ENCODE measurements around the gene VWA8. TPM values are rescaled to one million over a fixed set of nuclear protein-coding genes. Genes with fewer than 3 reads are reported as not detected.

VWA8 gene
- total and polyA plus RNA-seq, 2 of the 13 experiments (the other 11 are each of a cell fraction or from before 2014, with no cell fraction given), result 9.1 to 17.3 TPM

DNA sequence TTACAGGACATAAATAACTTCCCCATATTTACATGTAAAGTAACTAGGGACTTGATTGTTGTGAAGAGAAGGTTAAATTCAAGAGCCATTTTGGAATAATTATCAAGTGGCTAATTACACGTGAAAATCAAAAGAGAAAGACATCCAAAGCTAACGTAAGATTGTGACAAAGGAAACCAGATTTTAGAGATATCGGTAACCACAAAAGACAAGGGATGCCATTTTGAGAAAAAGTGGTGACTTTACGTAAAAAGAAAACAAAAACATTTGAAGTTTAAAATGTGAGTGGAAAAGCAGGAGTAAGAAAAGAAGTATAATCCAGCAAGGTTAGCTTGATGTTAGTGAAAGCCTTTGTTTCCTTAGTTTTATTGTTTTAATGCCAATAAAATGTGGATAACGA, 10.9 kb upstream of the VWA8 start:
- H3K4me2 ChIP-seq (ENCODE audit: low read depth, low read length), result no peak overlapping the region
- DNase-seq (ENCODE audit: low spot score), result no peak
- H2AFZ ChIP-seq (ENCODE audit: low read length), result no peak overlapping the region
- ChIA-PET CTCF (ENCODE audit: low intra/inter-chr PET ratio, low total read pairs) (no interaction called here), POLR2A (no interaction called here)
- H4K20me1 ChIP-seq (ENCODE audit: insufficient read depth, low read length), result no peaks in the 10 kb centered on the region
- WGBS (ENCODE audit: low lambda C conversion rate), result 70% methylated on average over 5 of the region's 5 CpGs
- H3K4me1 ChIP-seq (ENCODE audit: insufficient read depth, low read length), result peaks cover 37% of the 10 kb centered on the region
- no peaks in the 10 kb centered on the region for H3K79me2 ChIP-seq (ENCODE audit: insufficient read depth, low read length)
- no TSS peak for BruUV-seq (replicated peaks)
- intact Hi-C loops (cut with micrococcal nuclease; ENCODE audit: unreplicated experiment) (loop anchor here (5.0 kb wide), 1 partner anchor 75 kb away; the partner anchor contains the start of gene DGKH), in situ Hi-C loops (cut with HindIII; ENCODE audit: extremely low pct_ligation_motif_present, low pct_unique_long_range_greater_than_20kb) (no loop called here)
- TF ChIP-seq, protein P1, sequence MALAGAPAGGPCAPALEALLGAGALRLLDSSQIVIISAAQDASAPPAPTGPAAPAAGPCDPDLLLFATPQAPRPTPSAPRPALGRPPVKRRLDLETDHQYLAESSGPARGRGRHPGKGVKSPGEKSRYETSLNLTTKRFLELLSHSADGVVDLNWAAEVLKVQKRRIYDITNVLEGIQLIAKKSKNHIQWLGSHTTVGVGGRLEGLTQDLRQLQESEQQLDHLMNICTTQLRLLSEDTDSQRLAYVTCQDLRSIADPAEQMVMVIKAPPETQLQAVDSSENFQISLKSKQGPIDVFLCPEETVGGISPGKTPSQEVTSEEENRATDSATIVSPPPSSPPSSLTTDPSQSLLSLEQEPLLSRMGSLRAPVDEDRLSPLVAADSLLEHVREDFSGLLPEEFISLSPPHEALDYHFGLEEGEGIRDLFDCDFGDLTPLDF (CRISPR knock-in tag; IDR thresholded peaks at IDR 0.05), result no peak
- TF ChIP-seq JDP2 (CRISPR knock-in tag; IDR thresholded peaks at IDR 0.05; ENCODE audit: borderline replicate concordance), result no peak
- TF ChIP-seq HOXA7 (CRISPR knock-in tag; IDR thresholded peaks at IDR 0.05), result no peak
- TF ChIP-seq NR3C1 (CRISPR knock-in tag; IDR thresholded peaks at IDR 0.05), result no peak
- no peak for TF ChIP-seq SNRNP70 (IDR thresholded peaks at IDR 0.05; ENCODE audit: low read depth, low read length)
- TF ChIP-seq, protein P2, sequence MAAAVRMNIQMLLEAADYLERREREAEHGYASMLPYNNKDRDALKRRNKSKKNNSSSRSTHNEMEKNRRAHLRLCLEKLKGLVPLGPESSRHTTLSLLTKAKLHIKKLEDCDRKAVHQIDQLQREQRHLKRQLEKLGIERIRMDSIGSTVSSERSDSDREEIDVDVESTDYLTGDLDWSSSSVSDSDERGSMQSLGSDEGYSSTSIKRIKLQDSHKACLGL (CRISPR knock-in tag; IDR thresholded peaks at IDR 0.05), result no peak
- TF ChIP-seq ZNF543 (CRISPR knock-in tag; IDR thresholded peaks at IDR 0.05), result no peak
- TF ChIP-seq, protein P3, sequence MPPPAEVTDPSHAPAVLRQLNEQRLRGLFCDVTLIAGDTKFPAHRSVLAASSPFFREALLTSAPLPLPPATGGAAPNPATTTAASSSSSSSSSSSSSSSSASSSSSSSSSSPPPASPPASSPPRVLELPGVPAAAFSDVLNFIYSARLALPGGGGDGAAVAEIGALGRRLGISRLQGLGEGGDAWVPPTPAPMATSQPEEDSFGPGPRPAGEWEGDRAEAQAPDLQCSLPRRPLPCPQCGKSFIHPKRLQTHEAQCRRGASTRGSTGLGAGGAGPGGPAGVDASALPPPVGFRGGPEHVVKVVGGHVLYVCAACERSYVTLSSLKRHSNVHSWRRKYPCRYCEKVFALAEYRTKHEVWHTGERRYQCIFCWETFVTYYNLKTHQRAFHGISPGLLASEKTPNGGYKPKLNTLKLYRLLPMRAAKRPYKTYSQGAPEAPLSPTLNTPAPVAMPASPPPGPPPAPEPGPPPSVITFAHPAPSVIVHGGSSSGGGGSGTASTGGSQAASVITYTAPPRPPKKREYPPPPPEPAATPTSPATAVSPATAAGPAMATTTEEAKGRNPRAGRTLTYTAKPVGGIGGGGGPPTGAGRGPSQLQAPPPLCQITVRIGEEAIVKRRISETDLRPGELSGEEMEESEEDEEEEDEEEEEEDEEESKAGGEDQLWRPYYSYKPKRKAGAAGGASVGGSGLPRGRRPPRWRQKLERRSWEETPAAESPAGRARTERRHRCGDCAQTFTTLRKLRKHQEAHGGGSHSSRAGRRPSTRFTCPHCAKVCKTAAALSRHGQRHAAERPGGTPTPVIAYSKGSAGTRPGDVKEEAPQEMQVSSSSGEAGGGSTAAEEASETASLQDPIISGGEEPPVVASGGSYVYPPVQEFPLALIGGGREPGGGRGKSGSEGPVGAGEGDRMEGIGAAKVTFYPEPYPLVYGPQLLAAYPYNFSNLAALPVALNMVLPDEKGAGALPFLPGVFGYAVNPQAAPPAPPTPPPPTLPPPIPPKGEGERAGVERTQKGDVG (CRISPR knock-in tag; IDR thresholded peaks at IDR 0.05; ENCODE audit: borderline replicate concordance), result no peak
- TF ChIP-seq, protein P4, sequence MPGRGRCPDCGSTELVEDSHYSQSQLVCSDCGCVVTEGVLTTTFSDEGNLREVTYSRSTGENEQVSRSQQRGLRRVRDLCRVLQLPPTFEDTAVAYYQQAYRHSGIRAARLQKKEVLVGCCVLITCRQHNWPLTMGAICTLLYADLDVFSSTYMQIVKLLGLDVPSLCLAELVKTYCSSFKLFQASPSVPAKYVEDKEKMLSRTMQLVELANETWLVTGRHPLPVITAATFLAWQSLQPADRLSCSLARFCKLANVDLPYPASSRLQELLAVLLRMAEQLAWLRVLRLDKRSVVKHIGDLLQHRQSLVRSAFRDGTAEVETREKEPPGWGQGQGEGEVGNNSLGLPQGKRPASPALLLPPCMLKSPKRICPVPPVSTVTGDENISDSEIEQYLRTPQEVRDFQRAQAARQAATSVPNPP (CRISPR knock-in tag; IDR thresholded peaks at IDR 0.05), result no peak
- TF ChIP-seq, protein P5, sequence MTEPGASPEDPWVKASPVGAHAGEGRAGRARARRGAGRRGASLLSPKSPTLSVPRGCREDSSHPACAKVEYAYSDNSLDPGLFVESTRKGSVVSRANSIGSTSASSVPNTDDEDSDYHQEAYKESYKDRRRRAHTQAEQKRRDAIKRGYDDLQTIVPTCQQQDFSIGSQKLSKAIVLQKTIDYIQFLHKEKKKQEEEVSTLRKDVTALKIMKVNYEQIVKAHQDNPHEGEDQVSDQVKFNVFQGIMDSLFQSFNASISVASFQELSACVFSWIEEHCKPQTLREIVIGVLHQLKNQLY (CRISPR knock-in tag; IDR thresholded peaks at IDR 0.05), result no peak
- no peak for TF ChIP-seq ZNF773 (CRISPR knock-in tag; IDR thresholded peaks at IDR 0.05; ENCODE audit: borderline replicate concordance)
- no peak for TF ChIP-seq KLF15 (CRISPR knock-in tag; IDR thresholded peaks at IDR 0.05; ENCODE audit: borderline replicate concordance)
- no peak for TF ChIP-seq TOPORS (CRISPR knock-in tag; IDR thresholded peaks at IDR 0.05)
- TF ChIP-seq ZSCAN9 (CRISPR knock-in tag; IDR thresholded peaks at IDR 0.05; ENCODE audit: borderline replicate concordance), result no peak
- TF ChIP-seq IKZF1 (IDR thresholded peaks at IDR 0.05), result no peak
- H3K9ac ChIP-seq (ENCODE audit: insufficient read depth, low read depth, low read length), result no peak overlapping the region
- H3K9me3 ChIP-seq (ENCODE audit: low read length), result no peaks in the 10 kb centered on the region
- no peak overlapping the region for H3K27ac ChIP-seq (ENCODE audit: extremely low read length, insufficient read depth, low read length)
- H3K27me3 ChIP-seq (ENCODE audit: control insufficient read depth in 1 of 2, insufficient read depth in 2 of 2, low read length in 2 of 2), result no peaks in the 10 kb centered on the region
- H3K4me3 ChIP-seq (replicated peaks in 1 of 3; ENCODE audit: insufficient read depth in 1 of 3, low read depth in 2 of 3, low read length in 3 of 3), result no peak overlapping the region
- H3K36me3 ChIP-seq (replicated peaks in 1 of 2; ENCODE audit: control insufficient read depth in 1 of 2, insufficient read depth in 2 of 2, low read length in 2 of 2), result no peaks in the 10 kb centered on the region
- no peak for FAIRE-seq
- no peak for ATAC-seq
